DMS53 treated with DMSO at 0.1 percent for 48 hours (cell line): Measurements from ENCODE around the gene ZRANB3.
A peak's percentile ranks its signal among the peaks of the same experiment; 100 is the strongest.
"Not testable (repeated sequence)": the region's sequence is repeated elsewhere in the genome, so short reads cannot be mapped to it uniquely, and the experiment has no call there.

Source experiments
- DNase-seq: peaks from one replicate; lab custom pipeline; 2025; ENCODE audit not compliant: unreplicated experiment; lab: John Stamatoyannopoulos, UW

Gene ZRANB3

DNA sequence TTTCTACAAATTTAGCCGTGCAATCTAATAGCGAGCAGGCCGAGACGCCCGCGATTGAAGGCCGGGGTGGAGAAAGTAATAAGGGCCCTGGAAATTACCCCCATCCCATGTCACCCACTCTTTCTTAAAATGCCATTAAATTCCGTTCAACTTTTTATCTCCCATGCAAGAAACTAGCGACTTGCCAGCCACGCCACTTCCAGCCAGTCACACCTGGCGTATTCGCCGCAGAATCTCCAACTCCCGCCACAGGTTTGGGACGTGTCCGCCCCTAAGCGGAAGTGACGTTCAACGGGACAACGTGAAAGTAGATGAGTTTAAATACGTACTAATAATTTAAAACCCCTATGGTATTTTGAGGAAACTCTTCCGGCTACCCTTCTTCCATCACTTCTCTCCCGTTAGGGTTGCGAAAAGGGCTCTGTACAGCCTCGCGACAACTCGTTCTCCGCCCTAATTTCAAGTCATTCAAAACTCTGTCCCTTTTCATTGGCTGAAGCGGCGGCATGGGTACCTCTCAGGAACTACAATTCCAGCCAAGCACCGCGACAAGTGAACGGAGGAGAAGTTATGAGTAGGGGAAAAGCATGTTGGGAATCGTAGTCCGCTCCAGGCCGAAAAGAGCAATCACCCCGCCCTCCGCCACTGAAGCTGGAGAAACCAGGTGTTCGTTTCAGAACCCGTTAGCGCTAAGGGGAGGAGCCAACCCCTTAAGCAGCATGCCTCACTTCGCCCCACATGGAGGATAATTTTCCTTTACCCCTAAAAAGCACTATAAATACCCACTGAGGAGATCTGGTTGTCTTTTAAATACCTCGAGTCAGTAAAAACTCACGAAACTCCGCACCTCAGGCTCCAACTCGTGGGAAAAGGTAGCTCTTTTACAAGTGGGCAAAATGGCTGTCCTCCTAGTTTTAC, at the start of gene ZRANB3:
Gene ZRANB3, minus strand, starts transcription at position 906 of the 918 bp plus-strand sequence.
- peak; percentile 79 for DNase-seq

DNA sequence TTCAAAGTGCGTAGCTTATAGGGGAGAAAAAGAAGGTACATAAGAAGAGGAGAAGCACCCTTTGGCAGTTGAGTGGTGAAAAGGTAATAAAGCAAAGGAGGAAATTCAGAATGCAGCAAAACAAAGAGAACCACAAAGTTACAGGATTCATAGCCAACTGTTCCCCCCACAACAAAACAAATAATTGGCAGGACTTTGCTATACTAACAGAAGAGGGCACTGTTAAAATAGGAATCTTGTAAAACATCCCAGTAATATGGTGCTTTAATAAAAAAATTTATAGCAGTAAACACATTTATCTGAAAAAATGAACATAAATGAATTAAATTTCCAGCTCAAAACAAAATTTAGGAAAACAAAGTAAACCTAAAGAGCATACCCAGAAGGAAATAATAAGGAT, 42.6 kb upstream of the ZRANB3 start:
- no peak for DNase-seq

DNA sequence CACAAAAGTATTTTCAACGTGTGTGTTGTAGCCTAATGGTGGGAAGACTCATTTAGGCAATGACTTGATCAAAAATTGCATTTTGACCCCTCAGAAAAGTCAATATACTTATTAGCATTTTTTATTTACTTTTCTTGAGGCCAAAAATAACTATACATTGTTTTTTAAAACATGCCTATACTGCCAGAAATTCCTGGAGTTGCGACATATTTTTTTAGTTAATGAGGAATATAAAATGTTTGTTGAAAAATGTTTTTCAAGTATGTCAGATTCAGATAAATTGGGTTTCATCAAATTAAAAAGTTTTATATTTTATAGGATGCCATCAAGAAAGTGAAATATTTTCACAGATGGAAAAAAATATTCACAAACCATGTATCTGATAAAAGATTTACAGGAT, 39.9 kb upstream of the ZRANB3 start:
- DNase-seq, result no peak

DNA sequence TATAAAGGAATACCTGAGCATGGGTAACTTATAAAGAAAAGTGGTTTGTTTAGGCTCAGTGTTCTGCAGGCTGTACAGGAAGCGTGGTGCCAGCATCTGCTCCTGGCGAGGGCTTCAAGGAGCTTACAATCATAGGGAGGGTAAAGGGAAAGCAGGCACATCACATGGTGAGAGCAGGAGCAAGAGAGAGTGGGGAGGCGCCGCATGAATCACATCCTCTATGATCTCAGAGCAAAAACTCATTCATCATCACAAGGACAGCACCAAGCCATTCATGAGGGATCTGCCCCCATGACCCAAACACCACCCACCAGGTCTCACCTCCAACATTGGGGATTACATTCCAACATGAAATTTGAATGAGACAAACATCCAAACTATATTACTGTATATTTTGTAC, 32.8 kb upstream of the ZRANB3 start:
- no peak for DNase-seq

DNA sequence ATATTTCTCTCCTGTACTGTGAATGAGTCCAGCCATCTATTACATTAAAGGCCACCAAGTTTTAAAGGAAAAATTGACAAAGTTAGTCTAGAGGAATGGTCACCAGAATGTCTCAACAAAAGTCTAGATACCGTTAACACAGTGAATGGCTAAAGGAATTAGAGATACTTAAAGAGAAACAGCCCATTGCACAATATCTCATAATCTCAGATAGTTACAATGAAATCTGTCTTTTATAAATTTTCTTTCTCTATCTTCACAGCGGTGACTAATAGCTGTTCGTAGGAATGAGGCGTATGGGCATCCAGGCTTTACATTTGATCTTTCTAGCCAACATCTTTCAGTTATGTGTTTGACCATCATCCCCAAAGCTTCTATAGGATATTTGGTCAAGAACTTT, 30.9 kb upstream of the ZRANB3 start:
- no peak for DNase-seq

DNA sequence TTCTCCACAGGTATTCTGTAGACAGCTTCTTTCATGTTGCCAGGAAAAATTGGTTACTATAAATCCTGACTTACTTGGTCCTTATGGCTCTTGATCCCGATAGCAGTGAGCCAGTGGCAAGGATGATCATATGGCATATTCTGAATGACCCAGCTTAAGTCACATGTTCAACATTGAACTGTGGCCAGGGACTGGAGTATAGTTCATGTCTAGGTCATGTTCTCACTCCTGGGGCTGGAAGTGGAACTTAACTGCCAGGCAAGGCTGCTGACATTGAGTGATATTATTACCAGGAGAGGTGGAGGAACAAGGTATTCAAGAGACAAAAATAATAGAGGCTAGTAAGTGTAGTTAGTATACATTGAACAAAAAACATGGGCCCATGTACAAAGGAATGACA, 26.5 kb upstream of the ZRANB3 start:
- DNase-seq, result no peak

DNA sequence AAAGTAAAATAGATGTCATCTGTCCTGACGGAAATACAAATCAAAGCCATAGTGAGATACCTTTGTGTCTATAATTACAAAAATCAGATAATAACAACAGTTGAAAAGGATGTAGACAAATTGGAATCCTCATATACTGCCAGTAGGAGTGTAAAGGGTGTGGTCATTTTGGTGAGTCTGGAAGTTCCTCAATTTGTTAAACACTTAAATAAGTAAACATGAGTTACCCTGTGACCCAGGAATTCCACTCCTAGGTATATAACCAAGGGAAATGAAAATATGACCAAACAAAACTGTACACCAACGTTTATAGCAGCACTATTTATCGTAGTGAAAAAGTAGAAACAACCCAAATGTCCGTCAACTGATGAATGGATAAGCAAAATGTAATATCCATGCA, 24.3 kb upstream of the ZRANB3 start:
- no peak for DNase-seq

DNA sequence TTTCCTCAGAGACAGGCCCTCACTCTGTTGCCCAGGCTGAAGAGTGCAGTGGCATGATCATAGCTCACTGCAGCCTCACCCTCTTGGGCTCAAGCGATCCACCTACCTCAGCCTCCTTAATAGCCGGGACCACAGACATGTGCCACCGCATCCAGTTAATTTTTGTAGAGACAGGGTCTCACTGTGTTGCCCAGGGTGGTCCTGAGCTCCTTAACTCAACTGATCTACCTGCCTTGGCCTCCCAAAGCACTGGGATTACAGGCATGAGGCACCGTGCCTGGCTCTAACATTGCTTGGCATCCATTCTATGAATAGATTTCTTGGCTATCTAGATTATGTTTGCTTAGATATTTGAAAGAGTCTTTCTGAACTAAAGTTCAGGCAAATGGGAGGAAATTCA, 21.9 kb upstream of the ZRANB3 start:
- no peak for DNase-seq

DNA sequence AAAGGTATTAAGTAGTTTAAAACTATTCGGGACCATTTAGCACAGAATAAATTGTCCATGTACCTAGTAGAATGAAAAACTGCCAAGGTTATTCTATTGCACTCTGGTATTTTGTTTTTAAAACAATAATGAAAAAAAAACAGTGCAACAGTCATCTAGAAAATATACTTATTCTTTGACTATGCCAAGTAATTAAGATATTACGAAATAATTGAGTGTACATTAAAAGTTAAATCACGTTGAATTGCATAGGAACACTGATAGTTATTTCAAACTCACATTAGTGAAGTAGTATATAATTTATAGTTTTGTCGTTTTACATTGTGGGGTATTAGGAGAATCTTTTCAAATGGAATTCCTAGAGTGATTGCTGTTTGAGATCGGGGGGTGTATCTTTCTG, 20.3 kb upstream of the ZRANB3 start:
- DNase-seq, result no peak

DNA sequence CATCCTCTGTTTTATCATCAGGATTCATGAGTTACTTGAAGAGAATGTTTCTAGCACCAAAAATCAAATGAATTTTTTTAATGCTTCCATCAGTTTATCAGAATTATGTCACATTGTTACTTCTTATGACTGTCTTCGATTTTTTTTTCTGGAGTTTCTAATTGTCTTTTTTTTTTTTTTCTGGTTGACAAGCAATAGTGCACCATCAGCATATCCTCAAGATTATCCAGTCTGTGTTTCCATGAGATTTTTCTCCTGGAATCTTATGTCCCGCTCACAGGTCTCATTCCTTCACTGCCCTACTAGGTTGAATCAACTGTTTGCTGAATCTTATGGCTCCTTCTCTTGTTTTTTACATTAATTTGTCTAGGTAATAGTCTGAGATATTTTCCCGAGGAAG, 16.3 kb upstream of the ZRANB3 start:
- no peak for DNase-seq

DNA sequence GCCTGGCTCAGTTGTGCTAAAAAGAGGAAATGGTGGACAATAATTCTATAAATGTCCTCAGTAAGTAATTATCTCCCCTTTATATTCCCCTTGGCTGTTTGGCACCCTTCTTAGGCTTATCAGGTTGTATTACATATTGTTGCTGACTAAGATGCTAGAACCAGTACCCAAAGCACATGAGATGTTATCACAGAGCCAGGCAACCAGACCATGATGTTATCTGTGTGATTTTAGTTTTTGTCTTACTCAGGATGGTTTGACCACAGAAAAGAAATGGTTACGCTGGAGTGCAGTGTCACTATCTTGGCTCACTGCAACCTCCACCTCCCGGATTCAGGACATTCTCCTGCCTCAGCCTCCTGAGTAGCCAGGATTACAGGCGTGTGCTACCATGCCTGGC, 15.4 kb upstream of the ZRANB3 start:
- DNase-seq, result no peak

DNA sequence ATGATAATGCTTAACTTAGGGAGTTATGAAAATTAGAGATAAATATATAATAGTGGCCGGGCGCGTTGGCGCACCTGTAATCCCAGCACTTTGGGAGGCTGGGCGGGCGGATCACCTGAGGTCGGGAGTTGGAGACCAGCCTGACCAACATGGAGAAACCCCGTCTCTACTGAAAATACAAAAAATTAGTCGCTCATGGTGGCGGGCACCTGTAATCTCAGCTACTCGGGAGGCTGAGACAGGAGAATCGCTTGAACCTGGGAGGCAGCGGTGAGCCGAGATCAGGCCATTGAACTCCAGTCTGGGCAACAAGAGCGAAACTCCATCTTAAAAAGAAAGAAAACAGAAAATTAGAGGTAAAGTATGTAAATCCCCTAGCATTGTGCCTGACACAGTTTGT, 2.5 kb upstream of the ZRANB3 start:
- DNase-seq, result not testable (repeated sequence)

DNA sequence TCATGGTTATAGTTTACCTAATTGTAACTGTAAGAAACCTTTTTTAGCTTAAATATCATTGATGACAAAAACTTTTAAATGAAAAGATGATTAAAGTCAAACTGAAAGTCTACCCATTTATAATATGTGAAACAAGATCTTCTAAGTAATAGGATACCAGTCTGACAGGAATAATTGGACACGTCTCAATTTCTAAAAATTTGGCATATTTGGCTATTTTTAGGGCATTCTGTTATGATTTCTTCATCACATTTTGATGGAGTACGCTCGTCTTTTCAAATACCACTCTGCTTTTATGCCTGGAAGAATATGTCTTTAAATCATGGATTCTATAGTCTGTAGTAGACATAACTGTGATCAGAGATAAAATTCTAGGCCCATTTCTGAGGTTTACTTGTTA, 1.6 kb upstream of the ZRANB3 start:
- no peak for DNase-seq

DNA sequence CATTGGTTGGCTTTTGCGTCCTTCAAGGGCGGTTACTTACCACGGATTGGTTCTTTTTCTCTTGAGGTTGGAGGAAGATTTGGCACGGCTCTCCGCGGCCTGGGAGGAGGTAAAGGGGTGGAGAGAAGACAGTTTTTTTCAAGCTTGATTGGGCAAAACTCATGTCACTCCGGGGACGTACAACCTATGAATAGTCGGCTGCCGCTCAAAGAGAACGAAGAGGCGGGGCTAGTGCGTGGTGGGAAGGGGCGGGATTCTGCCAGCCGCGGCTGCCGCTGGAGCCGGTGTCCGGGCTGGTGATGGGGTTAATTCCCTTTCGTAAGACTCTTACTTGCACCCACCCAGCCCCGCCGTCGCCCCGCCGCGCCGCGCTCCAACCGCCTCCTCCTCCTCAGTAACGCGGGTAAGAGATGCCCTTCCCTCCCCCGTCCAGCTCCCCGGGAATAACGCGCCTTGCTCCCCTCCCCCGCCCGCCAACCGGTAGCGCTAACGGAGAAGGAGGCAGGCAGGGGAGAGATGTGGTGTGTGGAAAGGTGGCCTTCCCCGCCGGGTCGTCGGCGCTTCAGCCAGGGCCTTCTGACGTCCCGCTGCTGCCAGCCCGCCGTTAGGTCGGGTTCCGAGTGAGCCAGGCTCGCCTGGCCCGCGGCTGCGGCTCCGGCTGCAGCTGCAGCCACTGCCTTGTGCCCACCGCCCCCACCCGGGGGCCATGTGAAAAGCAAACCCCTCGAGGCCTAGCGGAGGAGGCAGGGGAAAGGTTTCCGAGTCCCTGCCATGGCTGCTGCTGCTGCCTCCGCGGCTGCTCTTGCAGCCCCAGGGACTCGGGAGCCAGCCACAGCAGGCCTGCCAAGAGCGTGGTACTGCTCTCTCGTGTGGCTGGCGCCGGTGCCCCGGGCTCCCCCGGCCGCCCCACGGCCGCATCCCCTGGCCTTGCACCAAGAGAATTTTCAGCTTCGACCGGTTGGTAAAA, 496 bp upstream of the ZRANB3 start, which contains the start of gene R3HDM1:
Gene R3HDM1, plus strand, starts transcription at position 254 of the 967 bp plus-strand sequence. CDS start 73,362 bp downstream, outside the sequence.
- peak; percentile 84 for DNase-seq

DNA sequence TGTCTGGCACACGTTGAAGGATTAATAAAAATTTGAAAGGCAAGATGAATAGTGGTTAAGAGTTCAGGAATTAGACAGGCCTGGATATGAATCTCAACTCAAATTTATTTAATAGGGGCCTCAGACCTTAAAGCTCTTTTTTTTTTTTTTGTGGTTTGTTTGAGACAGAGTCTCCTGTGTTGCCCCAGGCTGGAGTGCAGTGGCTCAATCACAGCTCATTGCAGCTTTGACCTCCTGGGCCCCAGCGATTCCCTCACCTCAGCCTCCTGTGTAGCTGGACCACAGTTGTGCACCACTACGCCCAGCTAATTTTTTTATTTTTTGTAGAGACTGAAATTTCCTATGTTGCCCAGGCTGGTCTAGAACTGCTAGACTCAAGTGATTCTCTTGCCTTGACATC, 3.0 kb downstream of the ZRANB3 start:
- no peak for DNase-seq

DNA sequence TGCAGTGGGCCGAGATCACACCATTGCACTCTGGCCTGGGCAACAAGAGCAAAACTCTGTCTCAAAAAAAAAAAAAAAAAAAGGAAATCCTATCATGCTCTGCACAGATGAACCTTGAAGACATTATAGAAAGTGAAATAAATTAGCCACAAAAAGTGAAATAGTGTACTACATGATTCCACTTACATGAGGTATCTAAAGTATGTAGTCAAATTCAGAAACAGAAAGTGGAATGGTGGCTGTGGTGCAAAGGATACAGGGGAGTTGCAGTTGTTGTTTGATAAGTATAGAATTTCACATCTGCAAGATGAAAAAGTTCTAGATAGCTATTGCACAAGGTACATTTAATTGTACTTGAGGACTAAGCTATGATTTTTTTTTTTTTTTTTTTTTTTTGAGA, 5.2 kb downstream of the ZRANB3 start:
- no peak for DNase-seq

DNA sequence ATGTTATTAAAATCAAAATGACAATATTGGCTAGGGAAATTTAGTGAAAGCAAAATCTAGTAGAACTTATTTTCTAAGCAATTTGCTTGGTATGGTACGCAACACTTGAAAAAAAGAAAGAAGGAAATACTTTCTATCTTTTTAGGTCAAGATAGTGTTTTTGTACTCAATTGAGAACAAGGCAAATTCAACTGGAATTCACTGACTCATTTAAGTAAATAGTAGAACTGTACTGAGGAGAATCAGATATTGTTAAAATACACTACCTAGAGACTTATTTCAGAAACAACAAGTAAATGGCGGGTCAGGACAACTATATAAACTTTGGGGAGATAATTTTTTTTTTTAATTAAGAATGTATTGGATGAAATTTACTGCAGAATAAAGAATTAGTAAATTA, 18.9 kb downstream of the ZRANB3 start:
- no peak for DNase-seq

DNA sequence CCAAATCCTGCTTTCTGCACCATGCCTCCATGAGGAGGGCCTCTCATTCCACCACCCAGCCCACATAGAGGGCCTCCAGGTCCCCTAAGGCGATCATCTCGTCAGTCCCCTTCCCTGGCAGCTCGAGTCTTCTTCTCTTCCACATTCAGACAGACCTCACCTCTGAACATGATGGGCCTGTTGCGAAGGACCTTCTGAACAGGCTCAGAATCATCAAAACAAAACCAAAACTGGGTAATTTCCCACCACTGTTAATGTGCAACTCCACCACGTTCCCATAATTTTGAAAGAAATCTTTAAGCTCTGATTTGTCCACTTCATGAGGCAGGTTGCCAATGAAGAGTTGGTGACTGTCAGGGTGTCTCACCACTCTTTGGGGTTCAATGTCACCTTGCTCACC, 20.4 kb downstream of the ZRANB3 start:
- DNase-seq, result no peak

DNA sequence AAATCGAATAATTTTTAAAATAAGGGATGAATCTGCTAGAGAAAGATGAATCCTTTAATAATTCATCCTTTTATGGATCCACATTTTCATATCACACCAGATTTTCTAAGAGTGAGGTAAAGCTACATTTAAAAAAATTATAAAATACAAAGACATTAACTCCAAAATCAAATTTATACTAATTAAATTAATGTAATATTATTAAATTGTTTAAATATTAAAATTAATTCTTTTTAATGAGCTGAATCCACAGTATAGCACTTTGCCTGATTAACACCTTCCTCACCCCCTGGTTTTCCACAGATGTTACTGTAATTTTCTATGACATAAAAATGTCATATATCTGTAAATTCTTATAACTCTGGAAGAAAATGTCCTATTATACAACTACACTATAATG, 26.2 kb downstream of the ZRANB3 start:
- no peak for DNase-seq

DNA sequence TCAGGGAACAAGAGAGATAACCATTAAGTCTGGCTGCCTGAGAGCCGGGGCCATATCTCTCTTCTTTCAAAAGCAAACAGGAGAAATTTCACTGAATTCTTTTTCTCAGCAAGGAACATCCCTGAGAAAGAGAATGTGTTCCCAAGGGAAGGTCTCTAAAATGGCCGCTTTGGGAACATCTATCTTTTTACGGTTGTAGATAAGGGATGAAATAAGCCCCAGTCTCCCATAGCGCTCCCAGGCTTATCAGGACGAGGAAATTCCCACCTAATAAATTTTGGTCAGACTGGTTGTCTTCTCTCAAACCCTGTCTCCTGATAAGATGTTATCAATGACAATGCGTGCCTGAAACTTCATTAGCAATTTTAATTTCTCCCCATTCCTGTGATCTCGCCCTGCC, 32.4 kb downstream of the ZRANB3 start:
- DNase-seq, result not testable (repeated sequence)

DNA sequence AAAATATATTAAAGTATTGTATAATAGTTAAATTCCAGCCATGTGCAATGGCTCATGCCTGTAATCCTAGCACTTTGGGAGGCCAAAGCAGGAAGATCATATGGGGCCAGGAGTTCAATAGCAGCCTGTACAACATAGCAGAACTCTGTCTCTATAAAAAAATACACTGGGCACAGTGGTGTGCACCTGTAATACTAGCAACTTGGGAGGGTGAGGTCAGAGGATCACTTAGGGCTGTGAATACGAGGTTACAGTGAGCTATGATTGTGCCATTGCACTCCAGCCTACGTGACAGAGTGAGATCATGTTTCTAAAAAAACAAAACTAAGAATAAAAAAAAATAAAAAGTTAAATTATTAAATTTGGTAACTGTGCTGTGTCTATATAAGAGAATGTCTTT, 36.1 kb downstream of the ZRANB3 start:
- DNase-seq, result no peak

DNA sequence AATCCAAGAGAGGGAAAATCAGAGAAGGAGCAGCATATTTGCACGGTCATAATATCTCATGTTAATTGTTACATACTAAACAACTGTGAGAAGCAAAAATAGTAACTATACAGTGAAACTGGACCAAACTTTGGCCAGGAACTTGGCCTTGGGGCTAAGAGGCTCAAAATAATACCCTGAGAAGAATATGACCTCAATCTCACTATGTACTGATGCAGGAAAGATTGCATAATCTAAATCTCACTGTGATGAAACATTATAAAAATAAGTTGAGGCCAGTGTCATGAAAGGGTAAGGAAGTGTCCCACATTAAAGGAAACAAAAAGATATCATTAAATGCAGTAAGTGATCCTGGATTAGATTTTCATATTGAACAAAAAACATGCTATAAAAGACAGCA, 36.5 kb downstream of the ZRANB3 start:
- no peak for DNase-seq
